ENCODE results near the gene TMEM107.
A peak's percentile ranks its signal among the peaks of the same experiment; 100 is the strongest.

Gene TMEM107

DNA sequence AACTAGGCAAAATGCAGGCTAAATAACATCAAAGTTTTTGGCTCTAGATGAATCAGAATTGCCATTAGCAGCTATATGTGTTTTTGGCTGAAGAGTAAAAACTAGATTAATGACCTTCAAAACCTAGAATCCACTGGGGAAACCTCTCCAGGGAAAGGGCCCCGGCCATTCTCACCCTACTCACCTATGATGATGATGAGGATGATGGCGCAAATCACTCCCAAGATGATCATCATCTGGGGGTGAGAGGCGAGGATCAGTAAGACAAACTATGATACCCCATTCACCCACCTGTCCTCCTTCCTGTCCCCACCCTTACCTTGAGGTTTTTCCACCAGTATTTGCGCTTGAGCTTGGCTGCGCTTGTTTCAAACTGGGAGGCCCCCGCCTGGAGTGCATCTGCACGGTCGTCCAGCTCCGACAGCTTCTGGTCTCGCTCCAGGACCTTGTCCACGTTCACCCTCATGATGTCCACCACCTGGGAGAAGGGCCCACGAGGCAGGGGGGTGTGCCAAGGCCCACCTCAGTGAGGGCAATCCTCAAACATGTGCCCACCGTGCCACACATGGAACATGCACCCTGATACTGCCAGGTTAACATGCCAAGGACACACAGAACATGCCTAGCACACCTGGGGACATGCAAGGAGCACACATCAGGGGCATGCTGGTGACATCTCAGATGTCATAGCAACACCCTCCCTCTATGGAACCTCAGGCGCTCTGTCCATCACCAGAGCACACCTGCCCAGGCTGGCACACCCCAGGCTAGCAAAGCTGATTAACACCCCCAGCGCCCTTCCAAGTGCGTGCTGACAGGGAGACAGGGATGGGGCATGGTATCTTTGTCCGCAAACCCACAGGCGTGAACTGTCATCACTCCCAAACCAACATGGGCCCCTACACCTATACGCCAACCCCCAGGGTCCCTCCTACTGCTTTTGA, 14.6 kb downstream of the TMEM107 start:
- DNase-seq (ENCODE audit: low spot score), result no peak
- Mint-ChIP-seq H3K36me3 (ENCODE audit: low read depth) (peaks cover 33% of the 10 kb centered on the region), H3K27ac (peak overlapping the region; percentile 86), H3K9me3 (no peaks in the 10 kb centered on the region), H3K27me3 (ENCODE audit: low read depth) (no peaks in the 10 kb centered on the region), H3K4me3 (peak overlapping the region; percentile 87), H3K4me1 (ENCODE audit: low read depth) (peaks cover 48% of the 10 kb centered on the region)

- DNase-seq (ENCODE audit: low spot score), result no peak
- peak overlapping the region; percentile 86 for H3K27ac Mint-ChIP-seq
- H3K9me3 Mint-ChIP-seq, result no peaks in the 10 kb centered on the region
- H3K4me3 Mint-ChIP-seq, result peak overlapping the region; percentile 87
- H3K36me3 Mint-ChIP-seq (ENCODE audit: low read depth), result peaks cover 33% of the 10 kb centered on the region
- peaks cover 48% of the 10 kb centered on the region for H3K4me1 Mint-ChIP-seq (ENCODE audit: low read depth)
- no peaks in the 10 kb centered on the region for H3K27me3 Mint-ChIP-seq (ENCODE audit: low read depth)
Measured at GRCh38 chr17:8160741-8161221, 15.4 kb downstream of the TMEM107 start.

- Mint-ChIP-seq H3K4me3 (peak overlapping the region; percentile 87), H3K36me3 (ENCODE audit: low read depth) (peaks cover 33% of the 10 kb centered on the region), H3K27me3 (ENCODE audit: low read depth) (no peaks in the 10 kb centered on the region), H3K9me3 (no peaks in the 10 kb centered on the region), H3K27ac (peak overlapping the region; percentile 91), H3K4me1 (ENCODE audit: low read depth) (peaks cover 51% of the 10 kb centered on the region)
- no peak for DNase-seq (ENCODE audit: low spot score)
Measured at GRCh38 chr17:8160224-8160577, 16.0 kb downstream of the TMEM107 start.

GRCh38 chr17:8159459-8160223, 16.5 kb downstream of the TMEM107 start:
- H3K4me3 Mint-ChIP-seq, result peak overlapping the region; percentile 77
- peak overlapping the region; percentile 91 for H3K27ac Mint-ChIP-seq
- peaks cover 51% of the 10 kb centered on the region for H3K4me1 Mint-ChIP-seq (ENCODE audit: low read depth)
- no peaks in the 10 kb centered on the region for H3K9me3 Mint-ChIP-seq
- no peaks in the 10 kb centered on the region for H3K27me3 Mint-ChIP-seq (ENCODE audit: low read depth)
- DNase-seq (ENCODE audit: low spot score), result no peak
- peaks cover 31% of the 10 kb centered on the region for H3K36me3 Mint-ChIP-seq (ENCODE audit: low read depth)

GRCh38 chr17:8159032-8159400, 17.2 kb downstream of the TMEM107 start:
- Mint-ChIP-seq H3K27me3 (ENCODE audit: low read depth) (no peaks in the 10 kb centered on the region), H3K4me3 (peak overlapping the region; percentile 25), H3K4me1 (ENCODE audit: low read depth) (peaks cover 50% of the 10 kb centered on the region), H3K36me3 (ENCODE audit: low read depth) (peaks cover 31% of the 10 kb centered on the region), H3K9me3 (no peaks in the 10 kb centered on the region), H3K27ac (peak overlapping the region; percentile 89)
- DNase-seq (ENCODE audit: low spot score), result no peak

DNA sequence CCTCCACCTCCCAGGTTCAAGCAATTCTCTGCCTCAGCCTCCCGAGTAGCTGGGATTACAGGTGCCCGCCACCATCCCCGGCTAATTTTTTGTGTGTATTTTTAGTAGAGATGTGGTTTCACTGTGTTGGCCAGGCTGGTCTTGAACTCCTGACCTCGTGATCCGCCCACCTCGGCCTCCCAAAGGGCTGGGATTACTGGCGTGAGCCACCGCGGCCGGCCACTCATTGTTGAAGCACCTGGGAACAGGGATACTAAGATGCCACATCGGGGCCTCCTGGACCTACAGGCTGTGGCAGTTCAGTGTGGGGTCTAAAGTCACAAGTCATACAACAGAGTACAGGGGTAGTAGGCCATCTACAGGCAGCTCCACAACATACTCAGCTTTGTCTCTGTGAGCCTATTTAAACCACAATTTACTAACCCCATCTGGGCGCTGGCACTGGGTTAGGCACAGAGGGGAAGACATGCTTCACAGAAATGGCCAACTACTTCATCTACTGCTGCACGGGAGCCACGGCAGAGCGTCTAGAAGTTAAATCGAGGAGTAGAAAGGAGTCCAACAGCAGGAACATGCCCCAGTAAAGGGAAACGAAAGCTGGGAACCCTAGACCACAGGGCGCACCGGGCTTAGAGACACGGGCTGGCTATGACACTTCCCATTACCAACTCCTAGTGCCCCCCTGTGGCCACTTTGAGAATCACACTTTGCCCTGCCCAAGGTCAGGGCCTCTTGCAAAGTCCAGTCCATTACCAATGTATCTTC, 17.7 kb downstream of the TMEM107 start:
- Mint-ChIP-seq H3K27me3 (ENCODE audit: low read depth) (no peaks in the 10 kb centered on the region), H3K9me3 (no peaks in the 10 kb centered on the region)

DNA sequence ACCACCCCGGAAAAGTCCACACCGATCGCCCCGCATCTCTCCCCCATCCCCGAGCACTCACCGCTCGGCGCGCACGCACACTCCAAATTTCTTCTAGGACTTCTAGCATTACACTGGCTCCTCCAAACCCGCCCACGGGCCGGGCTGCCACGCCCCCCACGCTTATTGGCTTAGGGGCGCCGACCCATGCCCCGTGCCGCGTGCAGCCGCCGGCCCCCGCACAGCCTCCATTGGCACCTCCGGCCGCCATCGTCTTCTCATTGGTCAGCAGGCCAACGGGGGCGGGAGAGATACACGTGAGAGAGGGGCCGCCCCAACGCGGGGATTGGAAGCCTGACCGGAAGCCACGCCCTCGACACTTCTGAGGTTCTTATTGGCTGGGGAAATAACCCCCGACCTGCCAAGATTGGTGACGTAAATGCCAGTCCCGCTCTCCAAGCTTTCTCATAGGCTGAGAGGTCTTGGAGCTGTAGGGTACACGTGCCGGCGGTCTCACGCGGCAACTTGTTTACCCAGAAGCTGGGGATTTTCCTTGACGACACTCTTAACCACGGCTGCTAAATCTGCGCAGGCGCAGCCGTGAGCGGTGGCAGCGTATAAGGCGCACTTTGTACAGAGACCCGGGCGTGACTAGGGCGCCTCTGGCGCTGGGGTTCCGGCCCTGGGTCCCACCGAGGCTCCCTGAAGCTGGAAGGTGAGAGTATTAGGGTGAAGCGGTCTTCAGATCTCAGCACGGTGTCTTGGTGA, 19.8 kb downstream of the TMEM107 start:
- Mint-ChIP-seq H3K4me1 (ENCODE audit: low read depth) (peaks cover 59% of the 10 kb centered on the region), H3K36me3 (ENCODE audit: low read depth) (peaks cover 27% of the 10 kb centered on the region), H3K27me3 (ENCODE audit: low read depth) (no peaks in the 10 kb centered on the region), H3K27ac (no peak overlapping the region), H3K9me3 (no peaks in the 10 kb centered on the region), H3K4me3 (no peak overlapping the region)
- DNase-seq (ENCODE audit: low spot score), result peak; percentile 100

More for the DNA sequence above, 17.7 kb downstream of the TMEM107 start:
- Mint-ChIP-seq H3K4me3 (peak overlapping the region; percentile 25), H3K36me3 (ENCODE audit: low read depth) (peaks cover 31% of the 10 kb centered on the region), H3K27ac (peak overlapping the region; percentile 89), H3K4me1 (ENCODE audit: low read depth) (peaks cover 49% of the 10 kb centered on the region)
- peak; percentile 84 for DNase-seq (ENCODE audit: low spot score)

- Mint-ChIP-seq H3K4me3 (no peak overlapping the region), H3K27ac (no peak overlapping the region), H3K36me3 (ENCODE audit: low read depth) (peaks cover 22% of the 10 kb centered on the region), H3K9me3 (no peaks in the 10 kb centered on the region), H3K27me3 (ENCODE audit: low read depth) (no peaks in the 10 kb centered on the region), H3K4me1 (ENCODE audit: low read depth) (peaks cover 55% of the 10 kb centered on the region)
- DNase-seq (ENCODE audit: low spot score), result no peak
Measured at GRCh38 chr17:8155996-8156245, 20.3 kb downstream of the TMEM107 start.

- peaks cover 18% of the 10 kb centered on the region for H3K36me3 Mint-ChIP-seq (ENCODE audit: low read depth)
- no peaks in the 10 kb centered on the region for H3K9me3 Mint-ChIP-seq
- H3K4me1 Mint-ChIP-seq (ENCODE audit: low read depth), result peaks cover 50% of the 10 kb centered on the region
Measured at GRCh38 chr17:8155231-8155995, 20.8 kb downstream of the TMEM107 start.

DNA sequence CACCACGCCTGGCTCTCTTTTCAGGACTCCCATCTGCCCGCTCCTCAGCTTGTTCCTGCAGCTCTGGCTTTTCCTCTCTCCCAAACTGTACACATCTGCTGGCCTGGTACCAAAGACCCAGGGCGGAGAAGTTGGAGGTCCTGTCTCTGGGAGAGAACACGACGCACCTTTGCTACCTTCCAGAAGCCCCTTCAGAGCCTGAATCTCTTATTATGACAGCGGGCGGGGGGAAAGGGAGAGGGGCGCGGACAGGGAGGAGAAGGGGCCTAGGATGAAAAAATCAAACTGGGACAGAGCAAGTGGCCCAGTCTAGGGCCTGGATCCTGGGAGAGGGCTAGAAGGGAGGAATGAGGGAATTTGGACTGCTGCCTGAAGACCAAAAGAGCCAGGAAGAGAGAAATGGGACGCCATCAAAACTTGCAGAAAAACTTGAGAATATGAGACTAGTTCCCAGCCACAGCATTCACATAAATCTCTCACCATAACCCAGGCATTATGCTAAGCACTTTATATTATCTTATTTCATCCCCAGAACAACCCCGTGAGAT, 21.5 kb downstream of the TMEM107 start:
- Mint-ChIP-seq H3K9me3 (no peaks in the 10 kb centered on the region), H3K27ac (no peak overlapping the region), H3K27me3 (ENCODE audit: low read depth) (no peaks in the 10 kb centered on the region), H3K4me1 (ENCODE audit: low read depth) (peaks cover 44% of the 10 kb centered on the region), H3K4me3 (no peak overlapping the region), H3K36me3 (ENCODE audit: low read depth) (peaks cover 16% of the 10 kb centered on the region)
- no peak for DNase-seq (ENCODE audit: low spot score)

More at GRCh38 chr17:8155231-8155995, 20.8 kb downstream of the TMEM107 start:
- Mint-ChIP-seq H3K27ac (no peak overlapping the region), H3K27me3 (ENCODE audit: low read depth) (no peaks in the 10 kb centered on the region), H3K4me3 (no peak overlapping the region)
- DNase-seq (ENCODE audit: low spot score), result no peak

DNA sequence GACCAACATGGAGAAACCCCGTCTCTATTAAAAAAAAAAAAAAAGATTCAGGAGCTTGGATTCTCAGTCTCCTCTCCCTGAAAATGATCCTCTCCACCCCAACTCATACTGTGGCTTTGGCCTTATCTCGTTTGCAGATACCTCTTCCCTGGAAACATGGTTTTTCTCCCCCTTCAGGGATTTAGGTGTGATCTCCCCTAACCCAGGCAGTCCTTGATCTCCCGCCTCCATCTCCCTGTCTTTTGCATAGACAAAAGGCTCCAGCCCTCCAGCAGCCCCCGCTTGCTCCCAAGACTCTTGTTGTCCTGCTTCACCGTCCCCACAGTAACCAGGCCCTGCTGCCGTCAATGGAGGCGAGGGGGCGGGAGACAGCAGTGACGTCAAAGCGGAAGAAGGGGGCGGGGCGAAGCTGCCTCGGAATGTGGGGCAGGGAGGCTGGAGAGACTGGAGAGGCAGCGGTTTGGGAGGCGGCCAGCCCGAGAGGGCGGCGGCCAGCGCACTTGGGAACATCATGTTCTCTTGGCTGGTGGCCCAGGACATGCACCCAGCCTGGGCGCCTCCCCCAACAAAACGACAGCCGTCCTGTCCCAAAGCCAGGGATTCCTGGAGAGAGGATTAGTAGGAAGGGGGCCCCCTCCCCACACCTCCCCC, 22.1 kb downstream of the TMEM107 start:
- Mint-ChIP-seq H3K4me3 (no peak overlapping the region), H3K27me3 (ENCODE audit: low read depth) (no peaks in the 10 kb centered on the region), H3K36me3 (ENCODE audit: low read depth) (peaks cover 15% of the 10 kb centered on the region), H3K27ac (no peak overlapping the region), H3K9me3 (no peaks in the 10 kb centered on the region), H3K4me1 (ENCODE audit: low read depth) (peaks cover 43% of the 10 kb centered on the region)
- DNase-seq (ENCODE audit: low spot score), result peak; percentile 87

- Mint-ChIP-seq H3K36me3 (ENCODE audit: low read depth) (peaks cover 10% of the 10 kb centered on the region), H3K27ac (no peak overlapping the region), H3K4me3 (peak overlapping the region; percentile 95), H3K27me3 (ENCODE audit: low read depth) (no peaks in the 10 kb centered on the region), H3K9me3 (no peaks in the 10 kb centered on the region), H3K4me1 (ENCODE audit: low read depth) (peaks cover 39% of the 10 kb centered on the region)
- DNase-seq (ENCODE audit: low spot score), result peak; percentile 72
Measured at GRCh38 chr17:8153525-8153956, 22.6 kb downstream of the TMEM107 start.
